ENCODE measurements around the gene LHPP.

Gene LHPP

DNA sequence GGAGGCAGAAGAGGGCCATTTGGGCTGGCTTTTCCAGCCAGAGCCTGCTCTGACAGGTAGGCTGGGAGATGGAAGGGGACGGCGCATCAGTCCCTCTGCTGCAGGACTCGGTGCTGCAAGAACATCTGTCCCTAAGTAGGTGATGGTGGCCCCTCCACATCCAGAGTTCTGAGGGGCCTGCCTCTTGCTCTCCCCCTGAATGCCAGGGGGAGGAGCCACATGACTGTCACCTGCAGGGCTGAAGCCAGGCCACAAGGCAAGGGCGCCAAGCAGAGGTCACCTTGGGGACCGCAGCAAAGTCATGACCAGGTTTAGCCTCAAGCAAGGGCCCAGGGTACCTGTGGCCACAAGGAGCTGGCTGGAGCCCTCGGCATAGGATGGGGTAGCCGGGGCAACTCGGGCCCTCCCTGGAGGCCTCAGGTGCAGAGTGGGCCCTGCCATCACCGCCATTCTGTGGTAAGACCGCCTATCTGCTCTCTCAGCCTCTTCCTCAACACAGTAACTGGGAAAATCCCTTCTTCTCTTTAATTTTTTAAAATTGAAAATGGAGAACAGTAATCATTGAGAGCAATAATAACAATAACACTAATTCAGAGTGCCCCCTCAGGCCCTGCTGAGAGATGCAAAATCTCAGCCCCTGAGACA, 183.3 kb downstream of the LHPP start:
- DNase-seq (ENCODE audit: low spot score) = no peak

DNA sequence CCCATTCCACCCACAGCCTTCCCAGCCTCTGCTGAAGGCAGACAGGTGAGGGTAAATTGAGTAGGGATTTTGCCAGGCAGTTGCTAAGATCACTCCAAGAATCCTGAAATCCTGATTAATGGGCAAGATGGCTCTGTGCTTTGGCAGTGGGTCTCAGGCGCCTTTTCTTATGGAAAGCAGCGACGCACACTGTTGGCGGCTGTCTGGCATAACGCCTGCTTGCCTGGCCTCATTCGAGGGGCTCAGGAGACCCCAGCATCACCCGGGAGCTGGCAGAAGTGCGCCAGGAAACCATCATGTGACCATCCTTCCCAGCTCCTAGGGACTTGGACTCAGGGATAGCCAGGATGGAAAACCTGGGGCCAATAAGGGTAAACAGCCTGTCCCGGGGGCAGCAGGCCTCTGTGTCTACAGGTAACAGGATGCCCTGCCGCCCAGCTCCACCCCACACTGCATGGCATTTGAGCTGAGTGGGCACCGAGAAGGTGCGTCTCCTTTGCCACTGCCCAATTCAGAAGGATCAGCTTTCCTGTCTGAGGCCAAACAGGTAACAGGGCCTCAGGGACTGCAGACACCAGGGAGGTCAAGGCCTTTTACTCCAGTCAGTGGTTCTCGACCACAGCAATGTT, 184.0 kb downstream of the LHPP start:
- DNase-seq (ENCODE audit: low spot score) = no peak

DNA sequence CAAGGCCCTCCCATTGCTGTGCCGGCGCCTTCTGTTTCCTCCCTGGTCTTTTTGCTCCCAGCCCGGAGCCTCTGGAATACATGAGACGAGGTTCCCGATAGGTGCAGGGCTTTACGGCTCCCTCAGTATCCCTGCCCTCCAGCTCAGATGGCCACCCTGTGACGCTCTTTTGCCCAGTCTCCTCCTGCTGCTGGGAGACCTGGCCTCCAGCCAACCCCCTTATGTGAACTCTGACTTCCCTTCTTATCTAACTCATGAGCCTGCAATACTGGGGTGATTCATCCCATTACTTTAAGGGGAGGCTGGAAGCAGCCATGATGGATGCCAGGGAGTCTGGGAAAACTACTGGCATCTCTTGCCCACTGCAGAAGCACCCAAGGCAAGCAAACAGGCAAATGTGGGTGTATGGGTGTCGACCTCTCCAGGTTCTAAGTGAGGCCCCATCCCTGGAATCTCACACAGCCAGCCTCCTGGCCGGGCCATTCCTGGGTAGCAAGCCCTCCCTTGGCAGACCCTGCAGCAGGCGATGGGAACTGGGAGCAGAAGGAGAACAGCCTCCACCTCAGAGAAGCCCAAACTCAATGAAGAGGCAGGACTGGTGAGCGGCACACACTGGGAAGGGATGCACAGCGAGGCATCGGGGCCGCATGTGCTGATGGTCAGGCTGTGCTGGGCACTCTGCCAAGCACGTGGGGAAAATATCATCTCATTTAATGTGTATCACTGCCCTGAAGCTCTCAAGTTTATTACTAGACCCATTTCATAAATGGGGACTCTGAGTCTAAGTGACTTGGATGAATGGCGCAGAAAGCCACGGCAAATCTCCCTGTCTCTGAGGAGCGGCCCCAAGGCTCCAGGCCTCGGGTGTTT, 185.1 kb downstream of the LHPP start:
- DNase-seq (ENCODE audit: low spot score) = peak; percentile 82

DNA sequence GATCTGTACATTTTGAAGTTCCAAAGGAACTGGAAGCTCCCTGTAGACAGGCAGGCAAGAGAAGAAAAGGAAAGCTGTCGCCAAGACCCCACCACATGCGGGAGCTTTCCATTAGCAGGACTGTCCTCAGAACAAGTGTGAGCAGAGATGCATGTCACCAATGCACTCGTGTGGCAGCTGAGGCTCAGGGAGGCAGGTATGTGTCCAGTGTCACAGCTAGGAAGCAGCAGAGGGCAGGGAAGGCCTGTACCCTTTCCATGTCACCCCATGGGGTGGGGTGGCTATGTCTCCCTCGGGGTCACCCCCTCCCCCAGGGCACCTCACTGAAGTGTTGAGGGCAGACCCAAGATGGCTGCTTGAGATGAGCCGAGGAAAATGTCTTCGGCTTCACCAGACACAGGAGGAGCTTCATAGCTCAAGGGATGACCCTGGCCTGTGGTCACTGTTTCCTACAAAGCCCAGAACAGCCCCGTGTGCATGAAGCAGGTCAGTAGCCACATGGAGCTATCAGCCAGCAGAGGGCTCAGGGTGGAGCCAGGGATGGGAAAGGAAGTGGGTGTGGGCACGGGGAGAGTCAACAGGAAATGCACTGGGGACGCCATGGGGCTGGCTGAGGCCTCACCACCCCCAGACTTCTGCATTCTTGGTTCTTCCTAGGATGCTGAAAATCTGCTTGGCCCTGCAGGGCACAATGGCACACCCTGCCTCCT, 186.0 kb downstream of the LHPP start:
- peak; percentile 74 for DNase-seq (ENCODE audit: low spot score)

DNA sequence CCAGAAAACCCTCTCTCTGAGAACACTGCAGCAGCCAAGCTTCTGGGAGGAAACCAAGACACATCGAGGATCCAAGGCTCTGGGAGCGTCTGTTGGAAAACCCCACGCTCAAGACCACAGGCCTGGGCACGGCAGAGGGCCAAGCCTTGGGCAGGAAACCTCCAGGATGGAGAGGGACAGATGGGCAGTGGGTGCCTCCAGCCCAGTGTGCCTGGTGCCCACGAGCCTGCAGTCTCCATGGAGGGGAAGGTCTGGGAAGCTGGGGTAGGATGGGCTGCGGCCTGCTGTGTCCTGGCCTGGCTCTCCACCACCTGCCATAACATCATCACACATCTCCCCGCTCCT, 186.5 kb downstream of the LHPP start:
- DNase-seq (ENCODE audit: low spot score) = no peak

DNA sequence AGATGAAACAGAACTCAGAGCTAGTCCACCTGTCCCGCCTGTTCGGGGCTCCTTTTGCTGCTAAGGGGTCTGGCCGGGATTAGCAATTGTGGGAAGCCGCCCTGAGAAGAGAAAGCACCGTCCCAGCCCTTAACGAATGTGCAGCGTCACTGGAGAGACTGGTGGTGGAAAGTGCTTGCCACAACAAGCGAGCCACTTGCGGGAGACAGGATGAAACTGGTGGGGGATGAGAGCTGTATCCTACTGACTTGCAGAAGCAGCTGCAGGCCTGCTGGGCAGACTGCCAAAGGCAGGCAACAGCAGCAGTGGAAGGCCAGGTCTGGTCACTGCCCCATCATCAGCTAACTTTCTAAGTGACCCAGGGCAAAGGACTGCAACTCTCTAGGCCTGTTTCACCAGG, 187.1 kb downstream of the LHPP start:
- DNase-seq (ENCODE audit: low spot score) = peak; percentile 92

DNA sequence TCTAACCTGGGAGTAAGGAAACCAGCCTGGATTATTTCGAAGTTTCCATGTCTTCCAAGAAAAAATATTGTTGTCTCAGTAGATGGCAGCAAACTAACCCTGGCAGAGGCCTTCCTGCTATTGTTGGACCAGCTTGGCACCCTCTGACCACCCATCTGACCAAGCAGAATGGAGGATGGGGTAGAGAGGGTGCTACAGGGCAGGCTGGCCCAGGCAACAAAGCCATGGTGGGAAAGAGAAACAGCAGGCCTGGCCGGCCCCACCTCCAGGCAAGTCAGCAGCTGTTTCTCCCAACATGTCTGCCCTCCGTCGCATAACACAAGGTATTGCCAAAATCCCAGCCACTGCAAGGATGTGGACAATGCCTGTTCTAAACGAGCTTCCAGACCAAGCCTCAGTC, 187.6 kb downstream of the LHPP start:
- DNase-seq (ENCODE audit: low spot score) = peak; percentile 81

DNA sequence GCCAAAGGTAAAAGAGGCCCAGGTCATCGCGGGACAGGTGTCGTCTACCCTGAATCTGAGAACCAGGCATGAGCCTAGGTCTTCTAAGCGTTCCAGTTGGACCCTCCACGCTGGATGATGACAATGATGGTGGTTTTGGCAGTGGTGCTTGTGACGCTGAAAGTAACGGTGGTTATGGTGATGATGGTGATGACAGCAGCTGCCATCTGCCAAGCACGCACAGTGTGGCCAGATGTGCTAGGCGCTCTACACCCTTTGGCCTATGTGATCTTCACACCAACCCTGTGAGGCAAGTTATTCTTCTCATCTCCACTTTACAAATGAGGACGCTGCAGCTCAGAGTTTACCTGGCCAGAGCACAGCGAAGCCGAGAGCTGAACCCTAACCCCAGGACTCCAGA, 188.6 kb downstream of the LHPP start:
- DNase-seq (ENCODE audit: low spot score) = no peak

DNA sequence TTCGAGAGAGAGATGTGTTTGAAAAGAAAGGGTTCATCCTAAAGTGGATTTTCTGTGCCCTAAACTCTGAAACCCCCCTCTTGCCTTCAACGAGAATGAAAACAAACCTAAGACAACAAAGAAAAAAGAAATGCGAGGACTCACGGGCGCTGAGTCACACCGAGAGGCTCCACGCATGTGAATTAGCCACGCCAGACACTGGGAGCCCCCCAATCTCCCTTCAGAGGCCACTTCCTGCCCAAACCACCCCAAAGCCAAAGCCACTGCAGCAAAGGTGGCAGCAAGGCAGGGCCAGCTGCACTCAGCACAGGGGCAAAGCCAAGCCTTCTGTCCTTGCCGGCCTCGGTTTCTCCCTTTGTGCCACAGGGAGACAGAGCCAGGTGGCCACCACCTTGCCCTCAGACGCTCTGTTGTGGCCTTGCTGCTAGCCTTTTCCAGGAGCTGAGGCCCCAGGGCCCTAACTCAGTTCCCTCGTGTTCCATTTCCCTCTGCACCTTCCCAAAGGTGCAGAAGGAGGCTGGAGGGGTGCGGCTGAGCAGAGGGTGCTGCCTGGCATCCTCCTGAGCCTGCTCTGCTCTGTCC, 189.3 kb downstream of the LHPP start:
- no peak for DNase-seq (ENCODE audit: low spot score)

DNA sequence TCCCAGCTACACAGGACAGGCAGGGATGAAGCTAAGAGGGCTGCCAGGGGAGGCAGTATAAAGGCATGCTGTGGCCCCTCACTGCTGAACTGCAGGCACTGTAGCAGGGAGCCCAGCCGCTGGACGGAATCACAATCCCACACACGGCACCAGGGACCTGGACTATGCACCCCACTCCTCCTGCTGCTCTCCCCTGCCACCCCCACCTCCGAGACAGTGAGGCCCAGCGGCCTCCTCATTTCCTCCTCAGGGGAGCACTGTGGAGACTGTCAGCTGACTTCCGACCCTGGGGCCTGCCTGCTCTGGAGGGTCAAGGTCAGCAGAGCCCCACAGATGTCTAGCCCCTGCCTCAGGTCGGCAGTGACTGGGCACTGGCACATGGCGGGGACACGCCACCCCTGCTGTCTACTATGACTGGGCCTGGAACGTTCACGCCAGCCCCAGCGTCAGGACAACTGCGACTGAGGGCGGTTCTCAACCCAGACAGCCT, 189.8 kb downstream of the LHPP start:
- DNase-seq (ENCODE audit: low spot score) = no peak

DNA sequence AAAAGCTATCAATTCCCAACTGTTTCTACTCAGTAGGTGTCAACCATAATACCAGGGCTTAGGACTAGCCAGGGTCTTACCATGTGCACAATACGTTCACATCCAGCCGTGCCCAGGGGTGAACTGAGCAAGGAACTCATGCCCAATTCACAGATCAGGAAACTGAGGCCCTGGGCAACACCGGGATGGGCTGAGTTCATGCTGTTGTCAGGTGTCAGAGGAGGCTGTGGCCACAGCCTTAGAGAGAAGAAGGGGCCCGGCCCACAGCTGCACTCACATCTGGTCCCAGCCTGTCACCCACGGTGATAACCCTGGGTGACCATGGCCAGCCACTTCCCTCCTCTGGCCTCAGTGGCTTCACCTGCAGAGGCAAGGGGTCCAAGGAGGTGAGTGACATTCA, 190.6 kb downstream of the LHPP start:
- no peak for DNase-seq (ENCODE audit: low spot score)

DNA sequence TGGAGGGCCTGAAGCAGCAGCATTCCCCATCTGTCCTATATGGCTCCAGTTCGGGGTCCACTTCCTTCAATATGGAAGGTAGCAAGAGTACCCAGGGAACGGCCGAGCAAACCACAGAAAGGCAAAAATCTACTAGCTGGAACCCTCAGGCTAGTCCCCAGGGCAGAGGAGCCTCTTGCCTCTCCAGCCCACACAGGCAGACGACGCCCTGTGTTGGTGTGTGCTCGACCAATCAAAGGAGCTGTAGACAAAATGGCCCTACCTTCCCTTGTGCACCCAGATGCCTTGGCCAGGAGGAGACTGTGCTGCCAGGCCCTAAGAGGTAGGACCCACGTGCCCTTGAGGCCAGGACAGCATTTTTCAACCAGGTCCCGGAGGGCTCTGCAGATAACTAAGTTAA, 191.1 kb downstream of the LHPP start:
- DNase-seq (ENCODE audit: low spot score) = no peak

DNA sequence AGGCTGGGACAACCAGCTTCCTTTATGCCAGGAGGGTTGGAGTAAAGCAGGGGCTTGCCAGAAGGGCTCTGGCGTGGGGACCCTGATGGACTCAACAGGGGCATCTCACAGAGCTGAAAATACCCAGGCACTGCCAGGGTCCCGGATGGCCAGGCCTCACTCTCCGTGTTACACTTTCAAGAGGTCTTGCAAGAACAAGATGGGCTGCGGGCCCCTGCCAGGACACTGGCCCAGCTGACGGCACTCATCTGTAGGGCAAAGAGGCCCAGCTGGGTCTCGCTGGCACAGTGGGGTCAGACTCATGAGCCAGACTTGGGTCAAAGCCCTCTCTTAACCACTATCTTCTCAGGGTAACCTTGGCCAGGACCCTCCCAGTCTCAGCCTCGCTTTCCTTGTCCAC, 191.7 kb downstream of the LHPP start:
- DNase-seq (ENCODE audit: low spot score) = no peak

DNA sequence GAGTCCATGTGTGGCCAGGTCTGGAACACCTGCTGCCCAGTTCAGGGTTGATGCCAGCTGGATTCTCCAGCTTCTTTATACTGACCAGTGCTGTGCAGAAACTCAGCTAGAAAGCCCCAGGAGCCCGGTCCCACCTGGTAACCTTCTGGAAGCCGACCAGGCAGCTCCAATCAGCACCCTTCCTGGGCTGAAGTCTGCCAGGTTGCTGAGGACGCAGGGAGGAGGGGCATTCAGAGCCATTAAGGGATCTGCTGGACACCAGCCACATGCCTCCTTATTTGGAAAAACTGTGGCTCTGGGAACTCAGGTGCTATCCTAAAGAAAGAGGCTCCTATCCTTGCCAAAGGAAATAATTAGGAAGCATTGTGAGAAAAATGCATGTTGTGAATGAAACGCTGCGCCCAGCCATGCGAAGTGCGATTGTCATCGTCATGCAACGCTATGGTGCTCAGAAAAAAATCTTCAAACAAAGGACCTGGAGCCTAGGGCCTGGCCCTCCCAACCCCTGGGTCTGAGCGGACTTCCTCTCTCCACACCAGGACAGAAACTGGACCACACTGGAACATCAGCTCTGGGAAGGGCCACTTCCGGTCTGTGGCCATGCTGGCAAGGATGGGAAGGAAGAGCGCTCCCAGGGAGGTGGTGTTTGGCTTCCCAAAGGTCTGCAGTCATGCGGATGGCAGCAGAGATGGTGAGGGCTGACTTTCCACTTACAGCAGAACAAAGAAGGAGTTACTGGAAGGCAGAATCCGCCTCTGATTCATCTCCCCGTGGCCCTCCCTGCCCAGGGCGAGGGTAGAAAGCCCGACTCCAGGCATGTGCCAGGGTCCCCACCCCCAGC, 192.4 kb downstream of the LHPP start:
- DNase-seq (ENCODE audit: low spot score) = no peak

DNA sequence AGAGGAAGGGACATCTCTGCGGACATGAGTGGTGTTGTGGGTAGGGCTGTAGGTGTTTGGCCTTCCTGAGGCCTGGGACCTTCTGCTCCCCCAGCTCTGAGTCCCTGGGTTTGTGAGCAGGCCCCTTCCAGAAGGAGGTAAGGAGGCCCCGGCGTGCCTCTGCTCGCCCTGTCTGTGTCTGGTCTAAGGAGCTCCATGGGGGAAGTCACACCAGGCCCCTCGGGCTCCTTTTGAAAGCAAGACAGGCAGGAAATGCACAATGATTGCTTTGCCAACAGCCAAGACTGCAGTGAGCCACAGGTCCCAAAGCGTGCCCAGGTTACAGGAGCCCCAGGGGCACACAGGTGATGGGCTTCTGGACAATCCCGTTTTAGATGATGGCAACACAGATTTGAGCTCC, 193.1 kb downstream of the LHPP start:
- DNase-seq (ENCODE audit: low spot score) = no peak

DNA sequence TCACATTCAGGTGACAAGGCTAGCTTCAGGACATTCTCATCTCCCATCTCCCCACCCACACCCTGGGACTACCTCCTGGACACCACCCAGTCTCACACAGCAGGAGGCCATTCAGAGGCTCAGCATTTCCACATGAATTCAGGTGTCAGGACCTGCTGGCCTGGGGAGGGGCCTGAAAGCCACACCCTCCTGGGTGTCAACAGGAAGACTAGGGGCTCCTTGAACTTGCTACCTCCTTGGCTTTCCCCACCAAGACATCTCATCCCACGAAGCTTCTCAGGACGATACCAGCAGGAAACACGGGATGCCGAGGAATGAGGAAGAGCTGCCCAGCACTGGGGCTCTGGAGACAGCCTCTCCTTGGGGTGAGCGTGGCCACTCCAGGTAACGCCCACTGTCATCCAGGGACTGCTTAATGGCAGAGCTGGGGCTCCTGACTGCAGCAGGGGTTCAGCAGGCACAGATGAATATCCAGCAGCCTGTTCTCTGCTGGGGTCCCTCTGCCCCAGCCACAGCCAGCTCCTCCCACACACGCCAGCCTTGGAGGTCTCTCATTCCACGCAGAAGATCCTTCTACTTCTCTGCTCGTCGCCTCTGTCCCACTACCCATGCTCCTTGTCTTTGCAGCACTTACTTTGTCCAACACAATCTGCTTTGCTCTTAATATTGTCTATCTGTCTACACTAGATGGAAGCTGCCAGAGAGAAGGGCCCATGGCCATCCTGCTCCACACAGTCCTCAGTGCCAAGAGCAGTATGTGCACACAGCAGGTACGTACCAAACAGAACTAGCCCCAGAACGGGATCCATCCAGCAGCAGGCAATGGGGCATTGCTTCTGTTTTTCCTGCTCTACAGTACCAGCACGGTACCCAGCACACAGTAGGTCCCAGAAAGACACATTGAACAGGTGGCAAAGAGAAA, 193.8 kb downstream of the LHPP start:
- no peak for DNase-seq (ENCODE audit: low spot score)

DNA sequence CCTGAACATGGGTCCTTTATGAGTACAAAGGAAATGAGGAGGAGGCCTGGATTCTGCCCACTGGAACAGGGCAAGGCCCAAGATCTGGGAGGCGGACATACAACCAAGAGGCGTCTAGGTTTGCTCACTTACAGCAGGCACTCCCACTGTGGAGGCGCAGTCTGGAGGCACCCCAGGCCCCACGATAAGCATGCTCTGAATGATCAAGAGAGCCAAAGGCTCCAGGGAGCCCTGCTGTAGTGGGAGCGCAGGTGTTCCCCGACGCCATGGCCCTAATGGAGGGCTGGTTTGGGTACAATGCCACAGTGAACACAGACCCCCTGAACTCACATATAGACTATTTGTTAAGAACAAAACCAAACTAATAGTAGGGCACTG, 194.5 kb downstream of the LHPP start:
- DNase-seq (ENCODE audit: low spot score) = no peak

DNA sequence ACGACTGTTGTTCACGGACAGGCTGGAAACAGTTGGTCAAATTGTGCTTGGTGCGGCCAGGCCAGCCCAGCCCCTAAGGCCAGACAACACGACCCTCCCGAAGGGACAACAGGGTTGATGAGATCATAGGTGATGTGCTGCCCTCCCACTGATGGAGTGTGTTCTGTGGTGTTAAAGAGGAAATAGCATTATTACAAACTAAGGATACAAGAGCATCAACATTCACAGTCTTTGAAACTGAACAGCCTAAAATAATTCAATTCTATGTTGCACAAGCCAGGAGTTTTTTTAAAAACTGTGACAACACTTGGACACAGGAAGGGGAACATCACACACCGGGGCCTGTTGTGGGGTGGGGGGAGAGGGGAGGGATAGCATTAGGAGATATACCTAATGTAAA, 194.9 kb downstream of the LHPP start:
- no peak for DNase-seq (ENCODE audit: low spot score)

DNA sequence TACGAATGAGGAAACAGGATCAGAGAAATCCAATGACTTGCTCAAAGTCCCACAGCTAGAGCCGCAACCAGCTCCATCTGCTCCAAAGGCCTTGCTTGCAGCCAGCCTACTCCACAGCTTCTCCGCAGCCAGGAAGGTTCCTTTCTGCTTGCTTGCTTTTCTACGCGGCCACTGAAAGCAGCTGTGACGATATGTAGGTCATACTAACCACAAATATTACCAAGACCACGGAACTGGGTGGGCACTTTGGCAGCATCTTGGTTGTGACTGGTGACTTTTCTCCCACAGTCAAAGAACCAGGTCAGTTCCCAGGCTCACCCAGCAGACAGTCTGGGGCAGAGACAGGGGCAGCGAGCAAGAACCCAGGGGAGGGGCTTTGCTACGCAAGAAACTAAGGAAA, 196.2 kb downstream of the LHPP start:
- peak; percentile 53 for DNase-seq (ENCODE audit: low spot score)

DNA sequence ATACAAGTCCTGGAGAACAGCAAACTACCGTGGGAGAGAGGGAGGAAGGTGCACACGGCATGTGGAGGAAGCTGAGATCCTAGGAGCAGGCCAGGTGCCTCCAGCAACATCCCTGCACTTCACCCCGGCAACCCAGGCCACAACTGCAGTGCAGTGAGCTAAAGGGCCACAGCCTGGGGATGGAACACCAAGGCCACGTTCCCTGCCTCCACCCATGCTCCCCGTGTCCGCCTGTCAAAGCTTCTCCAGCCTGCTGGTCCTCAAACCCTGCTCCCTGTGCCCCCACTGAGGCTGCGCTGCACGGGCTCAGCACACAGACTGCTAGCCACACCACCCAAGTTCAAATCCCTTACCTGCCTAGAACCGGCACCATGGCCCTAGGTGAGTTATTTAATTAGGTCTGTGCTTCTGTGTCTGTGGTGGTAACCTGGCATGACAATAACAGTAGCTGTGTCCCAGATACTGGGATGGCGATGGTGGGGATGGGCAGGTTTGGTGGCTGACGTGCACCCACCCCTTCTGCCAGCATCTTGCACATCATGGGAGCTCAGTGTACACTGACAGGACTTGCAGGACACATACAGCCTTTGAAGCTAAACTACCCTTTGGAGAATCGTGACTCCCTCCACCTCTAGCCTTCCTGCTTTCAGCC, 197.1 kb downstream of the LHPP start:
- no peak for DNase-seq (ENCODE audit: low spot score)
